Thoracic aorta endothelial cell (primary cell): ENCODE data around the gene SLC38A3. TPM values are rescaled to one million over a fixed set of nuclear protein-coding genes. Genes with fewer than 3 reads are reported as not detected.

Experiments
- small RNA-seq: library from RNA; depleted of rRNA; stranded (forward); fragments of <200 nt; gene quantifications from one replicate; pipeline ENCODE3, GENCODE V24; 2012
- total RNA-seq: library from RNA; depleted of rRNA; stranded (reverse); fragments of >200 nt; gene quantifications from 2 replicates; pipeline ENCODE4 v1.2.3, GENCODE V29; 2012

The SLC38A3 gene
- total RNA-seq: 0.13 and 0.36 TPM in 2 replicates

GRCh38 chr3:50204804-50205412 lies at the start of gene SLC38A3:
SLC38A3 (plus strand) TSS chr3:50205271; CDS start chr3:50214200, 8,929 bp downstream.

GRCh38 chr3:50190936-50191660 lies 14.0 kb upstream of the SLC38A3 start, which contains the start of gene GNAT1:
GNAT1 (plus strand) TSS chr3:50191610; CDS start chr3:50191726, 116 bp downstream.

DNA sequence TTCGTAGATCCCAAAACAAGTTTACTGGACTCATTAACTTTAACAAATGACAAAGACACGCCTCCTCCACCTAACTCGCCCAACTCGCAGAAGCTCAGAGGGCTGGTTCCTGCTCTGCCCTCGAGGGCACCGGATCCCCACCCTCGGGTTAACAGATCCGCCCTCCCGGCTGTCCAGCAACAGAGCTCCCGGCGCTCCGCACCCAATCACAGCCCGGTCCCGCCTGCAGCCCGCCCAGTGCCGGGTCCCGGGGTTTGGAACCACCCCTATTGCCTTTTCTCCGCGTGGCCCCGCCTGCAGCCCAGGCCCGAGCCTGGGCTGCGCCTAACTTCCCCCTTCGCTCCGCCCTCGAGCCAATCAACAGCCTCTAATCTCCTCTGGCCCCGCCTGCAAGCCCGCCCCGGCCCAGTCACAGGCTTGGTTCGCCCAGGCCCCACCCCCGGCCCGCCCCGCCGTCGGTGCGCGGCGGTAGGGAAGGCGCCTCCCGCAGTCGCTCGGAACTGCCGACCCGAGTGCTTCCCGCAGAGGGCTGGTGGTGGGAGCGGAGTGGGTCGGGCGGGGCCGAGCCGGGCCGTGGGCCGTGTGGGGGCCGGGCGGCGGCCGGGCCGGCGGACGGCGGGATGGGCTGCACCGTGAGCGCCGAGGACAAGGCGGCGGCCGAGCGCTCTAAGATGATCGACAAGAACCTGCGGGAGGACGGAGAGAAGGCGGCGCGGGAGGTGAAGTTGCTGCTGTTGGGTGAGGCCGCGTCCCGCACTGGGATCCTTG lies 30.8 kb downstream of the SLC38A3 start, which contains the start of gene GNAI2:
TSS of gene GNAI2 (plus strand) at position 489 of the 768 bp plus-strand sequence. CDS start at position 621, 132 bp downstream.

DNA sequence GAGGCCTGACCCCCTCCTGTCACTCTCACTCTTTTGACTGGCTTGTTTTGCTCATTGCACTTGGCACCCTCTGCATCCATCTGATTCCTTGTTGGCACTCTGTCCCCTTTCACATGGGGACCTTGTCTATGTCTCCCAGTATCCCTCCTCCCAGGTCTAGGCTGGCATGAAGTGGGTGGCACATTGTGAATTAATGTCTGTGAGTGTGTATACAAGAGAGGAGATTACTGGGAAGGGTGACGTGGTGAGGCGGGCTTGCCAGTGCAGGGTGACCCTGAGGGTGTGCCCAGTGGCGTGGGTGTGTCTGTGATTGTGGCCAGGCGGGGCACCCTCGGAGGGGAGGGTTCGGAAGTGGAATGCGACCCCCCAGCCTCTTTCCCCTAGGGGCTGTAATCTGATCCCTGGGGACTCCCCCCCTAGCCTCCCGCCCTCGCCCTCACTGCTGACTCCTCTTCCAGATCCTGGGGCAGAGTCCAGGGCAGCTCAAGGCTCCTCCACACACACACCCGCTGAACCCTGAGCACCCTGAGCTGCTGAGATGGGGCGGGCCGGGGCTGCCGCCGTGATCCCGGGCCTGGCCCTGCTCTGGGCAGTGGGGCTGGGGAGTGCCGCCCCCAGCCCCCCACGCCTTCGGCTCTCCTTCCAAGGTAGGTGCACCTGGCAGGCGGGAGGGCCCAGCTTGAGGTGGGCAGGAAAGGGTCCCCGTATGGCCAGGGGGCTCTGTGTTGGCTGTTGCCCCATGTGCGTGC lies 63.8 kb downstream of the SLC38A3 start, which contains the start of gene SEMA3B:
TSS of gene SEMA3B (plus strand) at position 445 of the 749 bp plus-strand sequence. CDS start at position 539, 94 bp downstream.

Small RNAs within 50 kb of the gene (small RNA-seq; reads per million reads assigned to genes)
- not detected for gene MIR566
- gene MIR5787: not detected

Other genes with a start within 250 kb of the SLC38A3 start
- 195 and 202 TPM in 2 replicates for gene RBM5, start 116.4 kb upstream of the SLC38A3 start, total RNA-seq
- 75.3 and 134 TPM in 2 replicates for gene SEMA3F, start 49.9 kb upstream of the SLC38A3 start, total RNA-seq
- gene GNAT1, start 13.7 kb upstream of the SLC38A3 start, total RNA-seq: not detected in 2 replicates
- gene GNAI2, start 30.9 kb downstream of the SLC38A3 start, total RNA-seq: 492 and 561 TPM in 2 replicates
- 0.40 and 0.79 TPM in 2 replicates for gene SEMA3B, start 63.9 kb downstream of the SLC38A3 start, total RNA-seq
- gene LSMEM2, start 73.8 kb downstream of the SLC38A3 start, total RNA-seq: not detected in 2 replicates
- 114 and 131 TPM in 2 replicates for gene IFRD2, start 87.2 kb downstream of the SLC38A3 start, total RNA-seq
- 4.9 and 7.0 TPM in 2 replicates for gene HYAL3, start 94.1 kb downstream of the SLC38A3 start, total RNA-seq
- 7.0 and 10.0 TPM in 2 replicates for gene NAA80, start 94.1 kb downstream of the SLC38A3 start, total RNA-seq
- 3.7 and 5.0 TPM in 2 replicates for gene HYAL1, start 98.3 kb downstream of the SLC38A3 start, total RNA-seq
- 271 and 320 TPM in 2 replicates for gene HYAL2, start 117.5 kb downstream of the SLC38A3 start, total RNA-seq
- 29.6 and 31.4 TPM in 2 replicates for gene TUSC2, start 123.0 kb downstream of the SLC38A3 start, total RNA-seq
- 14.6 and 17.0 TPM in 2 replicates for gene RASSF1, start 135.6 kb downstream of the SLC38A3 start, total RNA-seq
- gene ZMYND10, start 140.5 kb downstream of the SLC38A3 start, total RNA-seq: 0.07 and 0.13 TPM in 2 replicates
- 15.8 and 16.1 TPM in 2 replicates for gene NPRL2, start 145.5 kb downstream of the SLC38A3 start, total RNA-seq
- 10.8 and 12.2 TPM in 2 replicates for gene CYB561D2, start 145.6 kb downstream of the SLC38A3 start, total RNA-seq
- gene TMEM115, start 154.2 kb downstream of the SLC38A3 start, total RNA-seq: 42.3 and 46.7 TPM in 2 replicates